ENCODE data around the gene PEX14. TPM values are rescaled to one million over a fixed set of nuclear protein-coding genes. Genes with fewer than 3 reads are reported as not detected.

The PEX14 gene
- total and polyA plus RNA-seq, 9 of the 15 experiments (the other 6 are each of a cell fraction or from before 2014, with no cell fraction given): 2.6 to 45.7 (median 22.7) TPM

DNA sequence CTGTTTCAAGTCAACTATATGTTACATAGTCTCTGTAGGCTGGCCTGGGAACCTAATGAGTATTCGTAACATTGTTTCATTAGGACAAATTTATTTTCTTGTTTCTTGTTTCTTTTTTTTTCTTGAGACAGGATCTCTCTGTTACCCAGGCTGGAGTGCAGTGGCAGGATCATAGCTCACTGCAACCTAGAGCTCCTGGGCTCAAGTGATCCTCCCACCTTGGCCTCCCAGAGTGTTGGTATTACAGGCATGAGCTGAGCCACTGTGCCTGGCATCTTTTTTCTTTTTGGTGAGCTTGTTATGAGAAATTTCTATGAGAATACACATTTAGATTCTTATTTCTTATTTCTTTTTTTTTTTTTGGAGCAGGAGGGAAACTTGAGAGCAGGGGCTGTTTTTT is 37.7 kb upstream of the PEX14 start:
- TF ChIP-seq ZNF12 (CRISPR knock-in tag; IDR thresholded peaks at IDR 0.05): no peak
- TF ChIP-seq ZNF695 (CRISPR knock-in tag; IDR thresholded peaks at IDR 0.05): no peak
- TF ChIP-seq PTRF (tag; IDR thresholded peaks at IDR 0.05): no peak
- TF ChIP-seq ZSCAN29 (IDR thresholded peaks at IDR 0.05): no peak
- TF ChIP-seq PPARD (CRISPR knock-in tag; IDR thresholded peaks at IDR 0.05): no peak
- no peak for TF ChIP-seq ZBED1 (IDR thresholded peaks at IDR 0.05)
- no peak for TF ChIP-seq LCOR (CRISPR knock-in tag; IDR thresholded peaks at IDR 0.05)
- no peak for TF ChIP-seq NCOA1 (IDR thresholded peaks at IDR 0.05; ENCODE audit: low read depth)
- TF ChIP-seq ZBTB1 (CRISPR knock-in tag; IDR thresholded peaks at IDR 0.05; ENCODE audit: borderline replicate concordance, low read depth): no peak
- no peak for TF ChIP-seq BMI1 (IDR thresholded peaks at IDR 0.05; ENCODE audit: low read length)
- TF ChIP-seq DIDO1 (tag; IDR thresholded peaks at IDR 0.05; ENCODE audit: low read depth): no peak
- TF ChIP-seq RFX7 (CRISPR knock-in tag; IDR thresholded peaks at IDR 0.05): no peak
- TF ChIP-seq GTF3C2 (IDR thresholded peaks at IDR 0.05; ENCODE audit: borderline replicate concordance, extremely low read depth, insufficient read length): no peak
- no peak for TF ChIP-seq HNRNPLL (IDR thresholded peaks at IDR 0.05; ENCODE audit: low read depth, low read length, poor library complexity, severe bottlenecking)
- TF ChIP-seq HINFP (tag; conservative IDR thresholded peaks at IDR 0.05; ENCODE audit: low read depth): no peak
- TF ChIP-seq GTF2F1 (IDR thresholded peaks at IDR 0.05; ENCODE audit: low read depth, low read length): no peak
- TF ChIP-seq BDP1 (IDR thresholded peaks at IDR 0.05; ENCODE audit: insufficient read depth, insufficient read length): no peak
- TF ChIP-seq ZKSCAN8 (CRISPR knock-in tag; IDR thresholded peaks at IDR 0.05): no peak
- H3K36me3 ChIP-seq (ENCODE audit: control insufficient read depth, insufficient read depth, low read length): no peaks in the 10 kb centered on the region
- 75% methylated on average over 1 of the region's 1 CpG for WGBS (ENCODE audit: insufficient coverage, low coverage, missing lambda C conversion rate)
- no peaks in the 10 kb centered on the region for H3K4me1 ChIP-seq (replicated peaks in 1 of 2; ENCODE audit: control insufficient read depth in 2 of 2, insufficient read depth in 2 of 2, low read length in 2 of 2)
- DNase-seq (ENCODE audit: extremely low read depth in 1 of 4, low spot score in 3 of 4) (no peak), ATAC-seq (no peak), FAIRE-seq (no peak)
- no peak overlapping the region for H3K4me3 ChIP-seq
- H3K9me3 ChIP-seq (replicated peaks; ENCODE audit: control insufficient read depth, insufficient read depth, low read depth, low read length): no peaks in the 10 kb centered on the region
- no peaks in the 10 kb centered on the region for H3K9me1 ChIP-seq (ENCODE audit: control insufficient read depth, insufficient read depth, low read length)
- no peak overlapping the region for H3K27ac ChIP-seq (ENCODE audit: extremely low read depth, low read depth, low read length)
- in situ Hi-C loops (cut with MboI) (no loop called here), intact Hi-C loops (cut with micrococcal nuclease) (no loop called here)
- H4K20me1 ChIP-seq (replicated peaks; ENCODE audit: control insufficient read depth, insufficient read depth, low read length): no peaks in the 10 kb centered on the region
- no peak overlapping the region for H3K9ac ChIP-seq (ENCODE audit: insufficient read depth in 1 of 2, low read depth in 2 of 2, low read length in 2 of 2)
- H3K4me2 ChIP-seq (ENCODE audit: insufficient read depth, low read length): no peak overlapping the region
- H3K27me3 ChIP-seq (ENCODE audit: control insufficient read depth in 2 of 2, insufficient read depth in 2 of 2, low read length in 2 of 2): no peaks in the 10 kb centered on the region
- no TSS peak for BruUV-seq (replicated peaks)
- no peaks in the 10 kb centered on the region for H3K79me2 ChIP-seq (ENCODE audit: control insufficient read depth, insufficient read depth, low read length)
- CTCF ChIA-PET (ENCODE audit: low intra/inter-chr PET ratio): no interaction called here
- POLR2A ChIA-PET: interaction anchor here (1.0 to 1.5 kb wide), 3 partner anchors 35 to 62 kb away, joined by 3 to 4 read pairs (median 3); partner anchors contain the start of gene DFFA
- no peak overlapping the region for H2AFZ ChIP-seq (ENCODE audit: low read depth, low read length)
